HG03064 (cell line): ENCODE measurements around the gene SH3GL2.

Source experiments
- ATAC-seq: cut with Tn5 transposase; IDR thresholded peaks from one replicate; pipeline ENCODE4 v1.9.1; 2021; ENCODE audit warnings: low read depth; ENCODE audit not compliant: unreplicated experiment

The SH3GL2 gene

DNA sequence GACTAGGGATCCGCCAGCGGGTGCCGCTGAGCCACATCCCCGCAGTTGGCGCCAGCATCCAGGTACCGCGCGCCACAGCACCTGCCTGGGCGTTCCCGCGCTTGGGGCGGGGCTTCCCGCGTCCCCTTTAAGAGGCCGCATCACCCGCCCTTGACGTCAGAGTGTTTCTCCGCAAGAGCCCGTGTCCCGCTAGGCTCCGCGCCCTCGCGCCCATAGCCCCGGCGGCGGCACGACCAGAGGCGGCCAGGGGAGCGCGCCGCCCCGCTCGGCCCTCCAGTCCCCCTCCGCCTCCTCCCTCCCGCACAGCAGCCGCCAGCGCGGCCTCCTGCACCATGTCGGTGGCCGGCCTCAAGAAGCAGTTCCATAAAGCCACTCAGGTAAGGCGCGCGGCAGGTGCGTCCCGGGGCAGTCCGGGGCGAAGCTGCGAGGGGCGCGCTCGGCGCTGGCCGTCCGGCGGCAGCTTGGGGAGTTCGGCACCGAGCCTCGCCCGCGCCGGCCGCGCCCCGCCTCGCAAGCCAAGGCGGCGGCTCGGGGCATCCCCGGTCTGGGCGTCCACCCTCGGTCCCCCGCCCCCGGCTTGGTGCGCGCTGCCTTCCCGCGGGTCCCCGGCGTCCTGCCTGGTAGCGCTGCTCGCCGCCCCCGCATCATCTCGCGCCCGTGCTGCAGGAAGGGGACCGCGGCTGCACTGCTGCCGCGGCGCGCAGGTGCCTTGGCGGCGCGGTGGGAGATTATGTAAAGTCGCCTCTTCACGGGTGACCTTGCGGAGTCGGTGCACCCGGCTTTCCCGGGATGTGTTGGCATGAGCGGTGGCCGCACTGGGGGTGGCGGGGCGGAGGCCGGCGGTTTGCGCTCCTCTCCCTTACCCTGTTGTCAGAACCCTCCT is at the start of gene SH3GL2:
SH3GL2 (plus strand) TSS at position 156 of the 883 bp plus-strand sequence.
- no peak for ATAC-seq

- ATAC-seq: peak; percentile 83
Observed at GRCh38 chr9:17531642-17532254, 47.1 kb upstream of the SH3GL2 start.

DNA sequence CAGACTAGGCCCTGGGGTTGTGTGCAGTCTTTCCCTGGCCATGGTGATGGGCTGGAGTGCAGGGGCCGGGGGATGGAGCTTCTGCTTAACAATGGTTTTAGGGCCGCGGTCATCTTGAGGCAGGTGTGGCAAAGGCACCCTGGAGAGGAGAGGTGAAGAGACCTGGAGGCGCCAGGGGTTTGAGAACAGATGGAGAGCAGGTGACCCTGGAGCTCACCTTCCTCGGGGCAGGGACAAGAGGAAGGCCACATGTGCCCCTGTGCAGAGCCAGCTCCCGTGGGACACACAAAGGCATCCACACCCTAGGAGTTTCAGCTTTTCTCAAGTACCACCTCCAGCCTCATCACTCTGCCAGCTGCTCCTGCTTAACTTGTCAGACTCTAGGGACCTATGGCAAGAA is 46.4 kb upstream of the SH3GL2 start:
- no peak for ATAC-seq

- ATAC-seq: no peak
Observed at GRCh38 chr9:17535176-17535575, 43.7 kb upstream of the SH3GL2 start.

GRCh38 chr9:17536027-17536426 is 42.8 kb upstream of the SH3GL2 start:
- no peak for ATAC-seq

DNA sequence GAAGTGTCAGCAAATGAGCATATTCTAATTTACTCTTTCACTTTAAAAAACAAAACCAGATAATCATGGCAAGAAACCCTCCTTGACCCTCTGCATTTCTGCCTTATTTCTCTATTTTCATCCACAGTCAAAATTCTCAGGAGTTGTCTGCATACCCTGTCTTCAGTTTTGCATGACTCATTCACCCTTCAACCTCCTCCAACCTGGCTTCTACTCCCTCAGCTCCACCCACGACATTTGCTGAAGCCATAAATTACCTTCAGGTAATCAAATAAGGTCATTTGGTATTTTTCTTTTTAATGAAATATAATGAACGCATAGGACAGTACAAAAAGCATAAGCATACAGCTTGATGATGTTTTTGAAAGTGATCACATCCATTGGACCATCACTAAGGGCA is 27.8 kb upstream of the SH3GL2 start:
- ATAC-seq: no peak

DNA sequence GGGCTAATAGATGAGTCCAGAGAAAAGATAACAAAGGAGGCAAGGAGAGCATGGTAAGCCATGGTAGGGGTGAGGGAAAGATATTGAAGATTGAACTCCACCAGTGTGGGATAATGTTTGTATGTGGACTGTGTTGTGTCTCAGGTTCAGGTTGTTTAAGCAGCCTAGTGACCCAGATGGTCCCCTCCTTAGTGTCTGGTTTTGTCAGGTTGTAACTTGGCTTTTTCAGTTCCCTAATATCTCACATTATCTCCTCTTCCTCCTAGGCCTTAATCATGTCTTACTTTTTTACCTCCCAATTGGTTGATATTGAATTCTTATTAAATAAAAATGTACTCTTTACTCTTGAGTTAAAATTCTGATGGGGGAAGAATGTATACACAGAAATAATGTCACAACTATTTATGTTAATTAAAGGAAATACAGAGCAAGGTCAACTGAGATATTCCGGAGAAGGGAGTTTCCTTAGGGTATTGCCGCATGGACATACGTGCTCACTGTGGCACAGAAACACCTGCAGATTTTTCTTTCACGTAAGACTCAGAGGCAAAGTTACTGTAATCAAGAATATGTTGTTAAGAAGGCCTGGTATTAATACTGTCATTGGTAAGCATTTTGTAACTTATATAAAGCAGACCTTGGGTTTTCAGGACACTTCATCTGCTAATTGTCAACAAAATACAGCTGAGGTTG is 23.4 kb upstream of the SH3GL2 start:
- no peak for ATAC-seq

GRCh38 chr9:17556255-17556654 is 22.6 kb upstream of the SH3GL2 start:
- ATAC-seq: no peak

DNA sequence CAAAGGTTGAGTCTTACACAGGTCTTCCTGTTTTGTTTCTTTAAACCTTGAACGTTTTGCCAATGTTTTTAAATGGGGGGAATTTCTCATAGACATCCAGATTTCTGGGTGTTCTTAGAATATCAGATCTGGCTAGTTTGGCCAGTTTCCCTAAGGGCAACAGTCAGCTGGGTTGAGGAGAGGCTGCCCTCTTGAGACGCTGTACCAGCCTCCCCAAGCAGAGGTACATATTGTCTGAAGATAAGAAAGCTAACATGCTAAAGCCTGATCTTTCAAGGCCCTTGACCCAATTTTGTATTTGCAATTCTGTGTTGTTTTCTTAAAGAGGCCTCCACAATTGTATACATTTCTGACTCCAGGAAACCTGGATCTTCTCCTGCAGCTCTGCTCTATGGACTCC is 21.9 kb upstream of the SH3GL2 start:
- no peak for ATAC-seq

GRCh38 chr9:17571825-17572224 is 7.0 kb upstream of the SH3GL2 start:
- ATAC-seq: no peak

DNA sequence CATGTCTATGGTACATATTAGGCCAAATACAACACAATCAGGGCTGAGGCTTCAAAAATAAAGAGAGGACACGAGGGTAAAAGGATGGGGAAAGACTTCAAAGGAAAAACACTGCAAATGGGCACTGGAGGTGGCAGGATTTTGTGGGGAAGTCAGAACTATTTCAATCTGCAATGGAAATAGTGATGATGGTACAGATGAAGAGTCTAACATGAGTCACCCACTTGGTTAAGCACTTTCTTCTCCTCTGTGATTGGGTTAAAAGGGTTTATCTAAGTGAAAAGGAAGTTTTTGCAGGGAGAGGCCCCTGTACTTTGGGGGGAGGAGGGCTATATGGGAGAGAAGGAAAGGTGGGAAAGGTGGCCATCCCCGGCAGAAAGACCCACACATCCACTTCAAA is 4.5 kb upstream of the SH3GL2 start:
- no peak for ATAC-seq

DNA sequence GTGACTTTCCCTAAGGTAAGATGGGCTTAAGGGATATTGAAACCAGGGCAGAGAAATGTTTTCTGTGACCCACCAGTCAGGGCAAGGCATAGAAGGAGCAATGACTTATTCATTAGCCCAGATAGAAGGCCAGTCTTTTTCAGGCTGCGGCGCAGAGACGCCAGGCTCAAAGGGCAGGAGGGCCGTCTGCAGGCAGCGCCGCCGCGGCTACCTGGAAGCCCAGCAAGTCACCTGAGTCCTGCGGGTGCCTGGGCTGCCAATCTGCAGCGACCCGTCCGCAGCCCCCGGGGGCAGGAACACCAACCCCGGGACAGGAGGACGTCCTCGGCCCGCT is 322 bp upstream of the SH3GL2 start:
- no peak for ATAC-seq

GRCh38 chr9:17580119-17580518 is 1.3 kb downstream of the SH3GL2 start:
- ATAC-seq: no peak

DNA sequence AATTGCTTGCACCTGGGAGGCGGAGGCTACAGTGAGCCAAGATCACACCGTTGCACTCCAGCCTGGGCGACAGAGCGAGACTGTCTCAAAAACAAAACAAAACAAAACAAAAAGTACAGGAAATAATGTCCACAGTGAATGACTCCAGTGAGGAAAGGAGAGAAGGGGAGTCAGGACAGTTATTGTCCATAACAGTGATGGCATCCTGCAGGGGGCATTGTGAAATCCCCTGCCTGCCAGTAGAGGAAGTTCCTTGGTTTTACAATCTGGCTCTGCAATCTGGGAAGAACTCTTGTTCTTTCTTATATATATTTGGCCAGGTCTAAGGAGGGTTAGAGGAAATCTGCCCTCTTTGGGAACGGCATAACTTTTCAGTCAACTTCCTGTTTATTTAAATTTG is 8.2 kb downstream of the SH3GL2 start:
- ATAC-seq: no peak

GRCh38 chr9:17588395-17588794 is 9.5 kb downstream of the SH3GL2 start:
- ATAC-seq: no peak

- ATAC-seq: no peak
Observed at GRCh38 chr9:17588941-17589340, 10.1 kb downstream of the SH3GL2 start.

DNA sequence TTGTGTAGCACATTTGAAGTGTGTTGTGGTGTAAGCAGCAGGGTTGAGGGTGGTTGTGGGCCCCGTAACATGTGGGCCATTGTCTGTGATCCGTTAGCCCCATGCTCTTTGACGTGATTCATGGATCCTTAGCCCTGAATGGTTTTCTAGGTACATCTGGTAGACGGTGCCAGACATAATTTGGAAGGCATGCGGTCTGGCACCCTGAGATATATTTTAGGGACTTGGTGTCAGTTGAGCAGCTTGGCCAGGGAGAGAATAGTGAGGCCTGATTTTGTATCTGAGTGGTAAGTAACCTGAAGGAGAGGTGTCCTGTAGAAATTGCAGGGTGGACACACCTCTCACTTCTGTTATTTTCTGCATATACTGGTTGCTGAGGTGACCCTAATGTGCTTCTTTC is 10.9 kb downstream of the SH3GL2 start:
- ATAC-seq: no peak

DNA sequence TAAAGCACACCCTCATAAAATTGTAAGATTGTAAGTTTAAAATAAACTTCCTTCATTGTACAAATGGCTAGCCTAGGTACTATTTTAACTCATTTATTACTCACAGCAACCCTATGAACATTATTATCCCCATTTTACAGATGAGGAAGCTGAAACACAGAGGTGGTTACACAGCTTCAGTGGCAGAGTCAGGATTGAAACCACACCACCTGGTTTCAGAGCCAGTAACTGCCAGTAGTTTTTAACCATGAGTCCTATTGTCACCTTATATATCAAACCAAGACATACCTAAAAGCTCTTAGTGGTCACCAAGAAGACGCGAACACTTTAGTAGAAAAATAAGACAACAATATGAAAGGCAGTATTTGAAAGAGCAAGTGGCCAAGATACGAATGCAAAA is 16.1 kb downstream of the SH3GL2 start:
- ATAC-seq: no peak

DNA sequence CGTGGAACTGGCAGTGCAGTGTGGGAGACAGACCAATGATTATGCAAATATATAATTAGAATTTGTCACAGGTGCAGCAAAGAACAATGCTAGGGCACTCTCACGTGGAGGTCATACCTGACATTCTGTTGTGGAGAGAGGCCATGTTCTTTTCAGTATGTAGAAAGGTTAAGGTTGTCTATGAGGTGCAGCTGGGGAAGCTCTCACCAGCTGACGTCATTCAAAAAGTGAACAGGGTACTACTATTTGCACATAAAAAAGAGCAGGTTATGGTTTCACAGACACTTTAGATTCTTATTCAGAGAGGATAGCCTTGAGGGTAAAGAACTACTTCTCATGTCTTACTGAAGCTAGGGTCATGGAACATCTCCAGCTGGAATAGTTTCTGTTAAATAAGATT is 19.1 kb downstream of the SH3GL2 start:
- no peak for ATAC-seq

DNA sequence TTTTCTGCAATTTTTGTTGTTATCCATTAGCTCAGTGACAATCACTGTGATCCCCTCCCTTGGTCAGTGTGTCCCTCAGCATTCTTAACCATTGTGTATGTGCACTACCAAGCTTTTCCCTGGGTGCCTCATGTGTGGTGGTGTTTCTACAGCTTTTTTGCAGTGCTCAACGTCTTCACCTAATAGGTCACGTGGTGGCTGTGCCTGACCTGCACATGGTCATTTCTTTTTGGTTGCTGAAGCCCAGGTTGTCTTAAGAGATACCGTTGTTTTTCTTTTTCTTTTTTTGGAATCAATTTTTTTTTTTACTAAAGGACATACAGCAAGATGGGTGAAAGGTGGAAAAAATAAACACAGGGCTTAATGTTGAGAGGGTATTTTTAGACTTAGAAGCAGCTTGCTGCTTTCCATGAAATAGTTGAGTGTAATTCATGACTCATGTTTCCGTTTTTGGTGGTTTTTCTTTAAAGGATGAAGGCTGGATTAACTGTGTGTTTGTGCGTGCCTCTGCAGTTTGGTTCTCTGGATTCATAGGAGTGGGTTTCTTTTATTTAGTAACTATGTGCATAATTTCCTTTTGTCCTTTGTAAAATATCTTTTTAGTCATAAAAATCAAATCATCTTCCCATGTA is 22.2 kb downstream of the SH3GL2 start:
- ATAC-seq: no peak

DNA sequence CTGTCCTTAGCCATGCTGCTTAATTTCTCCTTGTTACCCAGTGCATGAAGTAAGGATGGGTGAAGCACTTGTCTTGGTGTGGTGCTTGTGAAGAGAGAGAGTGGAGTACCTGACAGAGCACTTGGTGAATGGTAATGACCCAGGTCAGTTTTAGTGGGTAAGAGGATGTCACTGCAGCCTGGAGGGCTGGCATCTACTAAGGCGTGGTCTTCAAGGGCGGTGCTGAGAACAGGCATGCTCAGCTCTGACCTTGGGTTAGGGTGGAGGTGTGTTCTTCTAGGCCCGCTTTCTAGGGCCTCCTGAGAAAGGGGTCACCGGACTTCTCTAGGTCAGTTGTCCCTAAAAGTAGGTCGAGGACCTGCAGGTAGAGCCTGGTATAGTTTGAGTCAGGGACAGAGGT is 25.7 kb downstream of the SH3GL2 start:
- ATAC-seq: no peak
